ENCODE results near the gene PDCL2. TPM values are rescaled to one million over a fixed set of nuclear protein-coding genes. Genes with fewer than 3 reads are reported as not detected.

Gene PDCL2
- total RNA-seq, 3 donors from 2014 or later = not detected

DNA sequence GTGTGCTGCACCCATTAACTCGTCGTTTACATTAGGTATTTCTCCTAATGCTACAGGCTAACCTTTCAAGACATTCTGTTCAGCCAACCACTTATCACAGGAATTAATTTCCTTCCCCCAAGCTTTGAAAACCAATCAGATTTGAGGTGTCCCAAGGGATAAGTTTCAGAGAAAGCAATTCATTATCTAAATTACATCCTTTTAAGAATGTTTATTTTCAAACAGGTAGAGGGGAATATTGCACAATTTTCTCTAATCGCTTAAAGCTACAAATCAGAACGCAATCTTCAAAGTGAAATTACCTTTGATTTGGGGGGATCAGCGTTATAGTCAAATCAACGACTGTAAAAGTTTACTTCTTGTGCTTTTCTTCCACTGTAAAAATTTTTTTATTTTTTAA, 46.9 kb downstream of the PDCL2 start:
- peaks cover 15% of the 10 kb centered on the region for H3K4me1 ChIP-seq (ENCODE audit: low read depth)
- TF ChIP-seq, protein P1, sequence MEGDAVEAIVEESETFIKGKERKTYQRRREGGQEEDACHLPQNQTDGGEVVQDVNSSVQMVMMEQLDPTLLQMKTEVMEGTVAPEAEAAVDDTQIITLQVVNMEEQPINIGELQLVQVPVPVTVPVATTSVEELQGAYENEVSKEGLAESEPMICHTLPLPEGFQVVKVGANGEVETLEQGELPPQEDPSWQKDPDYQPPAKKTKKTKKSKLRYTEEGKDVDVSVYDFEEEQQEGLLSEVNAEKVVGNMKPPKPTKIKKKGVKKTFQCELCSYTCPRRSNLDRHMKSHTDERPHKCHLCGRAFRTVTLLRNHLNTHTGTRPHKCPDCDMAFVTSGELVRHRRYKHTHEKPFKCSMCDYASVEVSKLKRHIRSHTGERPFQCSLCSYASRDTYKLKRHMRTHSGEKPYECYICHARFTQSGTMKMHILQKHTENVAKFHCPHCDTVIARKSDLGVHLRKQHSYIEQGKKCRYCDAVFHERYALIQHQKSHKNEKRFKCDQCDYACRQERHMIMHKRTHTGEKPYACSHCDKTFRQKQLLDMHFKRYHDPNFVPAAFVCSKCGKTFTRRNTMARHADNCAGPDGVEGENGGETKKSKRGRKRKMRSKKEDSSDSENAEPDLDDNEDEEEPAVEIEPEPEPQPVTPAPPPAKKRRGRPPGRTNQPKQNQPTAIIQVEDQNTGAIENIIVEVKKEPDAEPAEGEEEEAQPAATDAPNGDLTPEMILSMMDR (IDR thresholded peaks at IDR 0.05) = no peak
- ATAC-seq = no peak
- DNase-seq = no peak
- intact Hi-C loops (cut with DNase I, micrococcal nuclease) = no loop called here
- H3K36me3 ChIP-seq (ENCODE audit: low read depth) = no peaks in the 10 kb centered on the region
- no peaks in the 10 kb centered on the region for H3K9me3 ChIP-seq
- H3K4me3 ChIP-seq = peak overlapping the region; percentile 98

DNA sequence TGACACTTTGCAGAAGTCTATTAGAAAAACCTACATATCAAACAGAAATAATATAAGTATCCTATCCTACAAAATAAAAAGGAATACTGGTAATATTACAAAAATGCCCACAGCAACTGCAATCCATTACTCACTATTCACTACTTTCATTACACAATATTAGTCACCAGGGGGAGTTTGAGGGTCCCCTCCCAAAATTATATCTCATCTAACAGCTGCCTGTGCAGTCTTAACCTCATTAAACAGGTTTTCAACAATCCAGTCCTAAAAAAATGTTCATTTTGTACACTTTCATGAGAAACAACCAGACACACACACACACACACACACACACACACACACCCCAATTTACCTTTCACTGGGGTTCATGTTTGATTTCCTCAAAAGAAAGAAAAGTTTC, 48.2 kb downstream of the PDCL2 start:
- peaks cover 15% of the 10 kb centered on the region for H3K4me1 ChIP-seq (ENCODE audit: low read depth)
- ATAC-seq (no peak), DNase-seq (no peak)
- intact Hi-C loops (cut with DNase I, micrococcal nuclease) = no loop called here
- H3K36me3 ChIP-seq (ENCODE audit: low read depth) = no peaks in the 10 kb centered on the region
- TF ChIP-seq, protein P1 (IDR thresholded peaks at IDR 0.05) = no peak
- H3K9me3 ChIP-seq = no peaks in the 10 kb centered on the region
- H3K4me3 ChIP-seq = no peak overlapping the region

DNA sequence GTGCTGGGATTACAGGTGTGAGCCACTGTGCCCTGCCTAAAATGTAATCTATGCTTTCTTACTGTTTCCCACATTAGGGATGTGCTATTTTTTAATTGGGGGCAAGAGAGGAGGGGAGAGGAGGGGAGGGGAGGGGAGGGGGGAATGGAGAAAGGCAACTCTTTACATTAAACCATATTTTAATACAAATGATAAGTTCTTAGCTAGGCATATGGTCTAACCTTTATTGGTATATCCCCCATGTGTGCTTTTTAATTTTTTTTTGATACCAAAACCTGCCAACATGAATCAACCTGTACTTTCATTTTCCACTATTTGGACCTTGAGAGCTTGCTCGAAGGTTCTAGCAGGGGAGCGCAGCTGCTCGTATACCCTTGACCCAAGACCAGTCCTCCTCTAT, 51.8 kb downstream of the PDCL2 start:
- TF ChIP-seq, protein P1 (IDR thresholded peaks at IDR 0.05) = no peak
- DNase-seq (no peak), ATAC-seq (no peak)
- intact Hi-C loops (cut with DNase I, micrococcal nuclease) = no loop called here
- Histone ChIP-seq H3K4me3 (no peak overlapping the region), H3K4me1 (ENCODE audit: low read depth) (peaks cover 10% of the 10 kb centered on the region), H3K36me3 (ENCODE audit: low read depth) (no peaks in the 10 kb centered on the region), H3K9me3 (no peaks in the 10 kb centered on the region)

DNA sequence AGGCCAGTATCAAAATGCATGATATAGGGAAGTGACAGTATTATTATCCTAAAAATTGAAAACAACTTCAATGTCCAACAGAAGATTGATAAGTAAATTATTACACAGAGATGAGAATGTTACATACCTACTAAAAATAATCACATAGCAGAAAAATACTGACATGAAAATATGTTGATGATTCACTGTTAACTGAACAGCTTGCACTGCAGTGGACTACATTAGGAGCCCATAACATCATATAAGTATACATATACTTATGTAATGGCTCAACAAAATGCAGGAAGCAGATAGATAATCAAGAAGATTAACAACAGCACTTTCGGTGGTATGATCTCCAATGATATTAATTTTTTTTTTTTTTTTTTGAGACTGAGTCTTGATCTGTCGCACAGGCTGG, 52.4 kb downstream of the PDCL2 start:
- TF ChIP-seq, protein P1 (IDR thresholded peaks at IDR 0.05) = no peak
- no peak for DNase-seq
- Histone ChIP-seq H3K4me1 (ENCODE audit: low read depth) (peaks cover 5% of the 10 kb centered on the region), H3K9me3 (no peaks in the 10 kb centered on the region), H3K36me3 (ENCODE audit: low read depth) (no peaks in the 10 kb centered on the region), H3K4me3 (no peak overlapping the region)
- ATAC-seq = no peak
- intact Hi-C loops (cut with DNase I, micrococcal nuclease) = no loop called here

- DNase-seq = no peak
- TF ChIP-seq, protein P1 (IDR thresholded peaks at IDR 0.05) = no peak
- intact Hi-C loops (cut with DNase I, micrococcal nuclease) = no loop called here
- ATAC-seq = no peak
- H3K36me3 ChIP-seq (ENCODE audit: low read depth) = no peaks in the 10 kb centered on the region
- no peaks in the 10 kb centered on the region for H3K4me1 ChIP-seq (ENCODE audit: low read depth)
- no peak overlapping the region for H3K4me3 ChIP-seq
- no peaks in the 10 kb centered on the region for H3K9me3 ChIP-seq
Measured at GRCh38 chr4:55538531-55538930, 53.5 kb downstream of the PDCL2 start.

GRCh38 chr4:55534306-55534705, 57.7 kb downstream of the PDCL2 start:
- intact Hi-C loops (cut with DNase I, micrococcal nuclease) = no loop called here
- no peaks in the 10 kb centered on the region for H3K9me3 ChIP-seq
- no peaks in the 10 kb centered on the region for H3K4me1 ChIP-seq (ENCODE audit: low read depth)
- TF ChIP-seq, protein P1 (IDR thresholded peaks at IDR 0.05) = no peak
- DNase-seq (no peak), ATAC-seq (no peak)
- H3K4me3 ChIP-seq = no peak overlapping the region
- no peaks in the 10 kb centered on the region for H3K36me3 ChIP-seq (ENCODE audit: low read depth)

Data from mucosa of descending colon (tissue), 3 donors.